Parathyroid adenoma (tissue), 2 donors: ENCODE data around the gene MREG.

Source experiments
- H2AFZ ChIP-seq: fragments of 300-600 bp; sonication (generic); one replicate; pipeline ENCODE4 v1.7.0; 2017; ENCODE audit warnings: antibody characterized with exemption, mild to moderate bottlenecking
- H3K27ac ChIP-seq: fragments of 300-600 bp; sonication (generic); one replicate; pipeline ENCODE4 v1.7.0; 2017
- H3K27me3 ChIP-seq: fragments of 300-600 bp; sonication (generic); one replicate; pipeline ENCODE4 v1.7.0; 2017; ENCODE audit warnings: low read length; ENCODE audit not compliant: control insufficient read depth, insufficient read depth
- H3K36me3 ChIP-seq: fragments of 300-600 bp; sonication (generic); one replicate; pipeline ENCODE4 v1.7.0; 2017; ENCODE audit warnings: low read length; ENCODE audit not compliant: control insufficient read depth, insufficient read depth
- H3K4me1 ChIP-seq: fragments of 300-600 bp; sonication (generic); one replicate; pipeline ENCODE4 v1.7.0; 2017; ENCODE audit warnings: control low read depth
- H3K4me2 ChIP-seq: fragments of 300-600 bp; sonication (generic); one replicate; pipeline ENCODE4 v1.7.0; 2017; ENCODE audit warnings: low read length
- H3K4me3 ChIP-seq: fragments of 300-600 bp; sonication (generic); one replicate; pipeline ENCODE4 v1.7.0; 2017; ENCODE audit warnings: low read depth, low read length
- H3K79me2 ChIP-seq: fragments of 300-600 bp; sonication (generic); one replicate; pipeline ENCODE4 v1.7.0; 2017; ENCODE audit warnings: control low read depth
- H3K9ac ChIP-seq: fragments of 300-600 bp; sonication (generic); one replicate; pipeline ENCODE4 v1.7.0; 2017; ENCODE audit warnings: mild to moderate bottlenecking
- H3K9me3 ChIP-seq: fragments of 300-600 bp; sonication (generic); one replicate; pipeline ENCODE4 v1.7.0; 2017; ENCODE audit warnings: low read length; ENCODE audit not compliant: control insufficient read depth
- CTCF ChIP-seq: fragments of 300-600 bp; sonication (generic); IDR thresholded peaks from one replicate; pipeline ENCODE4 v1.7.0; 2017; ENCODE audit warnings: antibody characterized with exemption, mild to moderate bottlenecking
- donor health status: primary hyperparathyroidism.

The MREG gene

DNA sequence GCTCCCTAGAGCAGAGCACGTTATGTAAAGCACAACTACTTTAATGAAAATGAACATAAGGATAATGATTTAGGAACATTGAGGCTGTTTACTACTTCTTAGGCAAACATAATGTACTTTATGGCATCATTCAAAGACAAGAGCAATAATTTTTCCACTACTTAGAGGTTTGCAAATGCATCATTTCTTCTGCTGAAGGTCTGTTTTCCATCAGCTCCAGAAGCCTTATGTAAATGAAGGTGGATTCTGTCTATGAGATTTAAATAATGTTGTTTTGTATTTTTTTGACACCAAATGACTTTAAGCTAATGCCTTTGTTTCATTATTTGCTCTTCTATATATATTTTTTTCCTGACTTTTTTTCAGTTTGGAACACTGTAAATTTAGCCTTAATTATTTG, 28.1 kb downstream of the MREG start:
- Histone ChIP-seq H3K79me2 (peaks cover under 1% of the 10 kb centered on the region), H3K27me3 (no peaks in the 10 kb centered on the region), H3K4me1 (no peaks in the 10 kb centered on the region), H2AFZ (no peak overlapping the region), H3K4me2 (no peak overlapping the region), H3K4me3 (no peak overlapping the region), H3K9ac (no peak overlapping the region), H3K36me3 (no peaks in the 10 kb centered on the region), H3K27ac (no peak overlapping the region), H3K9me3 (no peaks in the 10 kb centered on the region)
- no peak for TF ChIP-seq CTCF

DNA sequence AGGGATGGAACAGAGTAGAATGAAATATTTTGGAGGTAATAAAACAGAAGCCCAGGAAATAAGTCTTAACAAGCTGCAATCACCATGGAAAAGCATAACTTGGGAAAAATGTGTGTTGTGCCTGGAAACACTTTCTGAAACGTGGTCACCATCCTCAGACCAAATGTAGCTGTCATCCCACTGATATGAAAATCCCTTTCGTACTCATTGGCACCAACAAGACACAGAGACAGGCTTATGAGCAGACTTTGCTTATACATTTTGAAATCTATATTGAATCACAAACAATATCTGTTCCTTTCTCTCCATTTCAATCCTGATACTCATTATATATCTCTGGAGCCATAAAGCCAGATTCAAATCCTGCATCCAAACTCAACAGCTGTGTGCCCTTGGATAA, 28.7 kb downstream of the MREG start:
- H3K4me1 ChIP-seq = no peaks in the 10 kb centered on the region
- no peak overlapping the region for H3K4me3 ChIP-seq
- no peak for TF ChIP-seq CTCF
- H3K36me3 ChIP-seq = no peaks in the 10 kb centered on the region
- H3K4me2 ChIP-seq = no peak overlapping the region
- no peaks in the 10 kb centered on the region for H3K9me3 ChIP-seq
- H3K79me2 ChIP-seq = no peaks in the 10 kb centered on the region
- H3K27ac ChIP-seq = no peak overlapping the region
- no peaks in the 10 kb centered on the region for H3K27me3 ChIP-seq
- H2AFZ ChIP-seq = no peak overlapping the region
- H3K9ac ChIP-seq = no peak overlapping the region

DNA sequence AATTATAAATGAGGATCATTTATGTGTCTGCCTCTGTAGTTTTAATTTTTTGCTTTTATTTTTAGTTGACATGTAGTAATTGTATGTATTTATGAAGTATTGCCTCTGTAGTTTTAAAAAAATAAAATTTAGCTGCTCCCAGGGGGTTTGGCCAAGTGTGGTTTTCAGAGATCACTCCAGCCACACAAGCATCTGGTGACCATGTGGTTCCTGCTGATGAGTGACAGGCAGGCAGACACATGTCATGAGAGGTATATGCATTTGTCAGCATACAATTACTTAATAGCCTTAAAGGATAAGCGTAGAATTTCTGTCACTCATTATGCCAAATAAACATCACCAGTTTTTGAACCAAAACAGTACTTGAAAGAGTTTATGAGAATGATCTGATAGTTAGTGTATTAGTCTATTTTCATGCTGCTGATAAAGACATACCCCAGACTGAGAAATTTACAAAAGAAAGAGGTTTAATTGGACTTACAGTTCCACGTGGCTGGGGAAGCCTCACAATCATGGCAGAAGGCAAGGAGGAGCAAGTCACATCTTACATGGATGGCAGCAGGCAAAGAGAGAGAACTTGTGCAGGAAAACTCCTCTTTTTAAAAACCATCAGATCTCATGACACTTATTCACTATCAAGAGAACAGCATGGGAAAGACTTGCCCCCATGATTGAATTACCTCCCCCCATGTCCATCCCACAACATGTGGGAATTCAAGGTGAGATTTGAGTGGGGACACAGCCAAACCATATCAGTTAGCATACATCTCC, 29.6 kb downstream of the MREG start:
- Histone ChIP-seq H3K9ac (no peak overlapping the region), H3K4me3 (no peak overlapping the region), H3K4me2 (no peak overlapping the region), H3K79me2 (peaks cover 1% of the 10 kb centered on the region), H3K9me3 (no peaks in the 10 kb centered on the region), H3K27me3 (no peaks in the 10 kb centered on the region), H3K36me3 (no peaks in the 10 kb centered on the region), H3K4me1 (no peaks in the 10 kb centered on the region), H3K27ac (no peak overlapping the region), H2AFZ (no peak overlapping the region)
- TF ChIP-seq CTCF = no peak

- peaks cover 2% of the 10 kb centered on the region for H3K79me2 ChIP-seq
- H2AFZ ChIP-seq = no peak overlapping the region
- no peak overlapping the region for H3K27ac ChIP-seq
- no peak overlapping the region for H3K9ac ChIP-seq
- H3K4me3 ChIP-seq = no peak overlapping the region
- no peaks in the 10 kb centered on the region for H3K27me3 ChIP-seq
- H3K9me3 ChIP-seq = no peaks in the 10 kb centered on the region
- no peaks in the 10 kb centered on the region for H3K4me1 ChIP-seq
- no peaks in the 10 kb centered on the region for H3K36me3 ChIP-seq
- no peak overlapping the region for H3K4me2 ChIP-seq
- TF ChIP-seq CTCF = no peak
These were observed 30.9 kb downstream of the MREG start for GRCh38 chr2:215982465-215982875.

GRCh38 chr2:215981115-215981514, 32.2 kb downstream of the MREG start:
- Histone ChIP-seq H3K79me2 (peaks cover 4% of the 10 kb centered on the region), H2AFZ (no peak overlapping the region), H3K27me3 (no peaks in the 10 kb centered on the region), H3K4me1 (no peaks in the 10 kb centered on the region), H3K36me3 (no peaks in the 10 kb centered on the region), H3K27ac (no peak overlapping the region), H3K4me2 (no peak overlapping the region), H3K9me3 (no peaks in the 10 kb centered on the region), H3K9ac (no peak overlapping the region), H3K4me3 (no peak overlapping the region)
- no peak for TF ChIP-seq CTCF
